Femur (tissue), 1 donor: ENCODE measurements around the gene REELD1.

Source experiments
- DNase-seq: peaks from one replicate; pipeline ENCODE4 v3.0.0-alpha.2; 2017

Gene REELD1

DNA sequence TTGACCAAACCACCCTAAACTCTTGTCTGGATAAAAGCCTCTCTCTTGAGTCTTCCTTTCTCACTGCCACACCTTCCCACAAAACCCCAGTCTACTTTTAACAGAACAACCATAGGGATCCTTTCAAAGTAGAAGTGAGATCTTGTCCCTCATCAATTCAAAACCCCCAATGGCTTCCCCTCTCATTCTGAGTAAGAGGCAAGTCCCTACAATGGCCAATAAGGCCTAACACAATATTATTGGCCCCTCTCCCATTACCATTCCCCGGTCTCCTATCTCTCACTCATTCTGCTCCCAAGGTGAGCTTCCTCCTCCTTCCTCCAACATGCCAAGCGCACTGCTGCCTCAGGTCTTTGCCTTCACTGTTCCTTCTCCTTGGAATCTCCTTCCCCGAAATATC, 57.1 kb downstream of the REELD1 start:
- no peak for DNase-seq

DNA sequence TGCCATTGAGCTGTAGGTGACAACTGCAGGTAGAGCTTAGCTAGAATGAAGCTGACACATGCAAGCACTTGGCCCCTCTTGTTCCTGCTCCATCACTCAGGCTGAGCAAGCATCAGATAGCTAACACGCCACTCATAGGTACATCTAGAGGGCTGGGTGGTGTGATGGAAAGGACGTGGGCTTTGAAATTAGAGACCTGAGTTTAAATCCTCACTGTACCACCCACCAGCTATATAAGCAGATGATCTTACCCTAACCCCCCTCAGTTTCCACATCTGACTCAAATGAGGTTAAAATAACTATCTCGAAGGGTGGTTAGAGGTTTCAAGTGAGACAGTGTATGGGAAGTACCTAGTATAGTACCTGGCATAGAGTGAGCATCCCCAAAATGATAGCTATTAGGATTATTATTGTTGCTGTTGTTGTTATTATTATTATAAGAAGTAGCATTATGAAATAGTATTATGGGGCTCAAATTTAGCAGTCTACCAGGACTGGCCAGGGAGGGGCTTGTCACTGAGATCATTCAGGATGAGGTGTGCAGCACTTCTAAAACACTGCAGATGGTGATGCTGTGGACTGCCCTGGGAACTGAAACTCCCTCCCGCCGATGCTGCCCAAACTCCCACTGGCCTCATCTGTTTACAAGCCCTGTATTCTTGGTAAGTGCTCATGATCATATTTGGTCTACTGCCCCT, 59.0 kb downstream of the REELD1 start:
- no peak for DNase-seq

DNA sequence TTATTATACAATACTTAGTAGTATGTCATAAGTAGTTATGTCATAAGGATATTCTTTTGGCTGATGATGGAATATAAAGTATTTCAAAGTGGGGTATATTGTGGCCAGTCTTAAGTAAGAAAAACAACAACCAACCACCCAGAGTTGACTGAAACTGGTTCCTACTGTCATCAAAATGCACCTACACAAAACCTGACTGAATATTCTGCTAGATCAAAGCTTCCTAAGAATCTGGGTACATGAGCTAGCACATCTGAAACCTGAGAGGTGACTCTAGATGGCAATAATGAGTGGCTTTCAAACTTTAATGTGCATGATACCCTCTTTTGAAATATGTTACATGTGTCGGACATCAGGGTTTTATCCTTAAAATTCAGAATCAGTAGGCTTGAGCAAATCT, 60.4 kb downstream of the REELD1 start:
- DNase-seq = no peak

DNA sequence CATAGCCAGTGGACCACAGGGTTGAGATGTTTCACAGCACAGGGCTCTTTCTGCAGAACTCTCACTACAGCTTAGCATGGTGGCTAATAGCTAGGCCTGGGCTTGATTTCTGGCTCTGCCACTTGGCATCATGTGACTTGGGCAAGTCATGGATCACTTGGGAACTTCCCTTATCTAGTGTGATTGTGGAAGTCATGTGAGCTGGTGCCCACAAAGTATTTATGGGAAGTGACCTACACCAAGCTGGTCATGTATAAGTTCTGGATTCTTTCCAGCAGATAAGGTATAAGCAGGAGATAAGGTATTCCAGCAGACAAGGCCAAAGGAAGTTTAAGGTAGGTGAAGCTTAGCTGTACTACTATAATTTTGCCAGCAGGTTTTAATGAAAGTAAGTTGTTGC, 61.0 kb downstream of the REELD1 start:
- DNase-seq = no peak

DNA sequence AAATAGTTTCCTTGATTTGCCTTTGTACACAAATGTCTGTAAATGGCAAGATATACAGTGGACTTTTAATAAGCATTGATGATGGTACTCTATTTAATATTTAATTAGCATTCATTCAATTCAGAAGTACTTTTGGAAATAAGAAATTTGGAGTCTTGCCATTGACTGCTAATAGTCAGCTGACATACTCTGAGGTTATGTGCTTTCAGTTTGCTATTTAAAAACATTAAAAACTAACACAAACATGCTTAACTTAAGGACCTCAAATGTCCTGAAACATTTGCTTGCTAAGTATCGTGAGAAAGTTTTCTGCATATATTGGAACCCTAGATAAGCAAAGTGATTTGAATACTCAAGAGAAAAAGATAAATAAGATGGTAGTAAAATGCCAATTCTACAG, 64.6 kb downstream of the REELD1 start:
- no peak for DNase-seq
